ENCODE data around the gene ZCWPW1.
A peak's percentile ranks its signal among the peaks of the same experiment; 100 is the strongest.
"Not testable (repeated sequence)": the region's sequence is repeated elsewhere in the genome, so short reads cannot be mapped to it uniquely, and the experiment has no call there.

ZCWPW1 gene

GRCh38 chr7:100453854-100454253 is 25.4 kb upstream of the ZCWPW1 start:
- not testable (repeated sequence) for DNase-seq

GRCh38 chr7:100452513-100452912 is 24.0 kb upstream of the ZCWPW1 start:
- no peak for DNase-seq

- DNase-seq, result no peak
These were observed 20.8 kb upstream of the ZCWPW1 start for GRCh38 chr7:100449190-100449795.

- not testable (repeated sequence) for DNase-seq
These were observed 18.9 kb upstream of the ZCWPW1 start for GRCh38 chr7:100447363-100447762.

- DNase-seq, result no peak
These were observed 17.5 kb upstream of the ZCWPW1 start for GRCh38 chr7:100446040-100446439.

GRCh38 chr7:100444311-100445278 is 16.1 kb upstream of the ZCWPW1 start:
- DNase-seq, result no peak

- no peak for DNase-seq
These were observed 14.8 kb upstream of the ZCWPW1 start for GRCh38 chr7:100443096-100443840.

GRCh38 chr7:100441641-100442535 is 13.4 kb upstream of the ZCWPW1 start:
- no peak for DNase-seq

- DNase-seq, result not testable (repeated sequence)
These were observed 10.7 kb upstream of the ZCWPW1 start for GRCh38 chr7:100439244-100439643.

GRCh38 chr7:100438731-100439130 is 10.2 kb upstream of the ZCWPW1 start:
- not testable (repeated sequence) for DNase-seq

GRCh38 chr7:100438172-100438571 is 9.7 kb upstream of the ZCWPW1 start:
- DNase-seq, result no peak

- DNase-seq, result no peak
These were observed 8.9 kb upstream of the ZCWPW1 start for GRCh38 chr7:100437150-100438100.

GRCh38 chr7:100435401-100436304 is 7.2 kb upstream of the ZCWPW1 start:
- peak; percentile 55 for DNase-seq

GRCh38 chr7:100434297-100435144 is 6.0 kb upstream of the ZCWPW1 start:
- no peak for DNase-seq

- DNase-seq, result no peak
These were observed 5.2 kb upstream of the ZCWPW1 start for GRCh38 chr7:100433592-100434296.

- DNase-seq, result no peak
These were observed 4.7 kb upstream of the ZCWPW1 start for GRCh38 chr7:100433276-100433591.

- DNase-seq, result no peak
These were observed 4.2 kb upstream of the ZCWPW1 start for GRCh38 chr7:100432621-100433275.

- no peak for DNase-seq
These were observed 3.5 kb upstream of the ZCWPW1 start for GRCh38 chr7:100432053-100432452.

Measured in NCI-H774 (cell line).